AG04449 (cell line): ENCODE data around the gene ORAI2.

Experiments
- CTCF ChIA-PET: fragments of 350-600 bp; formaldehyde crosslinking; extraction: SDS; loops from one replicate; lab custom pipeline; 2021; ENCODE audit warnings: antibody characterized with exemption; lab: Yijun Ruan, JAX
- POLR2A ChIA-PET: fragments of 400-600, 350-600 bp; formaldehyde crosslinking; extraction: SDS; loops from one replicate; lab custom pipeline; 2020; ENCODE audit warnings: antibody characterized with exemption, inconsistent platforms; lab: Yijun Ruan, JAX
- DNase-seq: peaks from one replicate; pipeline ENCODE4 v3.0.0-alpha.2; 2010; ENCODE audit warnings: low read depth, low spot score
- H3K4me3 ChIP-seq: 2 replicates; pipeline ENCODE4 v1.5.1; 2011; ENCODE audit warnings: low read depth, mild to moderate bottlenecking, control low read depth, low read length
- TF ChIP-seq, protein P1 (sequence below): IDR thresholded peaks from one replicate; pipeline ENCODE4 v1.5.1; 2011; ENCODE audit warnings: mild to moderate bottlenecking, moderate library complexity, low read length, control low read depth, inconsistent platforms; ENCODE audit not compliant: insufficient read depth; ENCODE audit errors: missing control alignments

ORAI2 gene

DNA sequence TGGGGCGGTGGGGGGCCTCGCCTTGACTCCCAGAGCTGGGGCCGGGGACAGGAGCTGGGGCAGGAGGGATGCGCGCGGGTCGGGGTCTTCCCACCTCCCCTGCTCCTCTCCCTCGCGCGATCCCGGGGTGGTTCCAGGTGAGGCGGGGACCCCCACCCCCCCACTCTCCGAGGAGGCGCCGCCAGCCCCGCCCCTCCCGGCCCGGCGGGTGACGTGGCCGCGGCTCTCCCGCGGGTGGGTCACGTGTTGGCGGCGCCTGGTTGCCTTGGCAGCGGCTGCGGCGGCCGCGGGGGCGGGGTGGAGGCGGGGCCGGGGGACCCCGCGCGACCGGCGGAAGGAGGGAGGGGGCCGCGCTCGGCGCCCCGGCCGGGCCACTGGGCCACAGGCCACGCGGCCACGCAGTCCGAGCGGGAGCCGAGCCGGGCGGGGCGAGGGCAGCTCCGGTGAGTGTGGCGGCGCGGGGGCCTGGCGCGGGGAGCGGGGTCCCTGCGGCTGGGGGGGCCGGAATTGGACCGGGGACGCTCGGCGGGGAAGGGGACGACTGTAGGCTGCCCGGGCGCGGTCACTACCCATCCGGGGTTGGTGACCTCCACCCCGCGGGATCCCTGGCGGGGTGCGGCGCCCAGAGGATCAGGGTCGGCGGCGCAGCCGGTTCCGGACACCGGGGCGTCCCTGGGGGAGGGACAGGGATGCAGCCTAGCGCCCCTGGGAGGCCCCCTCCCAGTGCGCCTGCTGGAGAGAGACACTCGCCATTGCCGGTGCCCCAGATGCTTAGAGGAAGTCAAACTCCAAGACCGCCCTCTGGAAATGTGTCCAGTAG, at the start of gene ORAI2:
Gene ORAI2 (plus strand): TSS at position 357 of the 820 bp plus-strand sequence. CDS start 5,382 bp downstream, outside the sequence.
- CTCF ChIA-PET, result interaction anchor here (1.3 kb wide), 1 partner anchor 29 kb away, joined by 3 read pairs; no protein-coding TSS in a partner anchor
- peak within 1 kb of the TSS; percentile 72 for H3K4me3 ChIP-seq
- POLR2A ChIA-PET, result interaction anchor here (0.6 to 1.3 kb wide), 3 partner anchors 15 to 31 kb away, joined by 3 to 5 read pairs (median 4); no protein-coding TSS in a partner anchor
- DNase-seq, result no peak
- TF ChIP-seq, protein P1, sequence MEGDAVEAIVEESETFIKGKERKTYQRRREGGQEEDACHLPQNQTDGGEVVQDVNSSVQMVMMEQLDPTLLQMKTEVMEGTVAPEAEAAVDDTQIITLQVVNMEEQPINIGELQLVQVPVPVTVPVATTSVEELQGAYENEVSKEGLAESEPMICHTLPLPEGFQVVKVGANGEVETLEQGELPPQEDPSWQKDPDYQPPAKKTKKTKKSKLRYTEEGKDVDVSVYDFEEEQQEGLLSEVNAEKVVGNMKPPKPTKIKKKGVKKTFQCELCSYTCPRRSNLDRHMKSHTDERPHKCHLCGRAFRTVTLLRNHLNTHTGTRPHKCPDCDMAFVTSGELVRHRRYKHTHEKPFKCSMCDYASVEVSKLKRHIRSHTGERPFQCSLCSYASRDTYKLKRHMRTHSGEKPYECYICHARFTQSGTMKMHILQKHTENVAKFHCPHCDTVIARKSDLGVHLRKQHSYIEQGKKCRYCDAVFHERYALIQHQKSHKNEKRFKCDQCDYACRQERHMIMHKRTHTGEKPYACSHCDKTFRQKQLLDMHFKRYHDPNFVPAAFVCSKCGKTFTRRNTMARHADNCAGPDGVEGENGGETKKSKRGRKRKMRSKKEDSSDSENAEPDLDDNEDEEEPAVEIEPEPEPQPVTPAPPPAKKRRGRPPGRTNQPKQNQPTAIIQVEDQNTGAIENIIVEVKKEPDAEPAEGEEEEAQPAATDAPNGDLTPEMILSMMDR, result no peak

DNA sequence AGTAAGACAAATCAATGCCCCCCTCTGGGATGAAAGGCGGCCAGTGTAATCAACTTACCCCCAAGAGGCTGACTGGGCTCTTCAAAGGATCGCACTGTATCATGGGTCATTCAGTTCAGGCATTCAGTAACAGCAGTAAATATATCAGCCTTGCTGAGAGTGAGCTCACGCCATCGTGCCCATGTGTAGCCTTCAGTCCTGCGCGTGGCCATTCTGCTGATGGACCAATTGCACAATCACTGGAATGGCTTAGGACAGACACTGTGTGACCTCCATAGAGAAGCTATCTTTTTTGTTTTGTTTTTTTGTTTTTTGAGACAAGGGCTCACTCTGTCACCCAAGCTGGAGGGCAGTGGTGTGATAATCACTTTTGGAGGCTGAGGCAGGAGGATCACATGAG, 46.3 kb upstream of the ORAI2 start:
- CTCF ChIA-PET, result interaction anchor here (0.9 to 14.3 kb wide), 3 partner anchors 79 to 107 kb away, joined by 3 to 228 read pairs (median 3); no protein-coding TSS in a partner anchor
- TF ChIP-seq, protein P1, result no peak
- no peak for DNase-seq
- no peak overlapping the region for H3K4me3 ChIP-seq
- POLR2A ChIA-PET, result no interaction called here

DNA sequence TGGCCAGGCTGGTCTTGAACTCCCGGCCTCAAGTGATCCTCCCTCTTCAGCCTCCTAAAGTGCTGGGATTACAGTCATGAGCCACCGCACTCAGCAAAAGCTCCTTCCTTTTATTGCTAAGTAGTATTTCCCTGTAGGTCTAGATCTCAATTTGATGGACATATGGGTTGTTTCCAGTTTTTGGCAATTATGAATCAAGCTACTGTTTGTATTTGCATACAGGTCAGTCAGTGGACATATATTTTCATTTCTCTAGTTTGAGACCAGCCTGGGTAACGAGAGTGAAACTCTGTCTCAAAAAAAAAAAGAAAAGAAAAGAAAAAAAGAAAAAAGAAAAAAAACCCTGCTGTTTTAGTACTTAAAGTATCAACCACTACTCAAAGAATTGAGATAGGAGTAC, 43.6 kb upstream of the ORAI2 start:
- ChIA-PET CTCF (interaction anchor here (1.4 to 14.3 kb wide), 4 partner anchors 100 to 119 kb away, joined by 4 to 228 read pairs (median 6); no protein-coding TSS in a partner anchor), POLR2A (no interaction called here)
- DNase-seq, result no peak
- H3K4me3 ChIP-seq, result no peak overlapping the region
- TF ChIP-seq, protein P1, result no peak

DNA sequence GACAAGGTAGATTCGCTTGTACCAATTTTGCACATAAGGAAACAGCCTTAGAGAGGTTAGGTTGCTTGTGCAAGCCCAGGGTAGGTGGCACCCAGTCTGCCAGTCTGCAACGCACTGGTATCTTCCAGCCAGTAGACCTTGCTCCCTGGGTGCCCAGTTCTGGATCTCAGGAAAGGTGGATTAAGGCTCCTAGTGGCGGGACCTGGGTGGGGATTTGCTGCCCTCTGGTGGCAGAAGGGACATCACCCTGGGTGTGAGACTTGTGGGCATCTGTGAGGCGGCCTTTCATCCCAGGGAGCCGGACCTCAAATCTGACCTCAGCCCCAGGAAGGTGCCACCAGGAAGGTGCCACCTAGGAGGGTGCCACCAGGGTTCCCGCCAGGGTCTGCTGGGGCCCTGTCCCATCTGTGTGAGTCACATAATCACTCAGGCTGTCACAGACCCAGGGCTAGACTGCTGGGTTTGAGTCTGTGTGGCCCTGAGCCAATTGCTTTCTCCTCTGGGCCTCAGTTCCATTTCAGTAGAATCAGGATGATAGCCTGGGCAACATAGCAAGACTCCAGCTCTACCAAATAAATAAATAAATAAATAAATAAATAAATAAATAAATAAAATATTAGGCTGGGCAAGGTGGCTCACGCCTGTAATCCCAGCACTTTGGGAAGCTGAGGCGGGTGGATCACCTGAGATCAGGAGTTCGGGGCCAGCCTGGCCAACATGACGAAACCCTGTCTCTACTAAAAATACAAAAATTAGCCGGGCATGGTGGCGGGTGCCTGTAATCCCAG, 42.5 kb upstream of the ORAI2 start:
- DNase-seq, result no peak
- ChIA-PET POLR2A (no interaction called here), CTCF (interaction anchor here (0.7 to 14.3 kb wide), 13 partner anchors 10 to 849 kb away, joined by 3 to 228 read pairs (median 4); partner anchors contain the start of gene ALKBH4)
- TF ChIP-seq, protein P1, result peak; percentile 89
- no peak overlapping the region for H3K4me3 ChIP-seq

DNA sequence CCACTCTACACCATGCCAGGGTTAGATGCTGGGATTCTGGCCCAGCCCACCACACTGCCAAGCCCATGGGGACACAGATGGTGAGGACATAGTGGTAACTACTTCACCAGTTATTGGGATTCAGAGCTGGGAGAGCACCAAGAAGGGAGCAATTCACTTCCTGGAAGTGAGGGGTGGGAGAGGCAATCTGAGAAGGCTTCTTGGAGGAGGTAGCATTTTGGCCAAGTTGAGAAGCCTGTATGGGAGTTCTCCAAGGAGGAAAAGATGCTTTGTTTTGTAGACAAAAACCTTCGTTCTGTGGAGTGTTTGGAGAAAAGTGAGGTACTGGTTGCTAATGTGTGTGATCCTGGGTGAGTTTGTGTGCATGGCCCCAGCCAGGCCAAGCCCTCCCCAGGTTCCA, 41.0 kb upstream of the ORAI2 start:
- POLR2A ChIA-PET, result interaction anchor here (0.6 kb wide), 1 partner anchor 105 kb away, joined by 3 read pairs; no protein-coding TSS in a partner anchor
- H3K4me3 ChIP-seq, result no peak overlapping the region
- DNase-seq, result no peak
- CTCF ChIA-PET, result interaction anchor here (1.0 to 14.3 kb wide), 8 partner anchors 8 to 854 kb away, joined by 3 to 228 read pairs (median 4); no protein-coding TSS in a partner anchor
- TF ChIP-seq, protein P1, result no peak
